MM.1S (cell line): ENCODE measurements around the gene STAMBPL1.

ENCODE experiments used
- DNase-seq: peaks from one replicate; pipeline ENCODE4 v3.0.0-alpha.2; 2015
- H2AFZ ChIP-seq: fragments of 300-600 bp; sonication (generic); 2 replicates; pipeline ENCODE4 v1.6.0; 2016; ENCODE audit warnings: antibody characterized with exemption, low read length
- H3F3A ChIP-seq: fragments of 300-600 bp; sonication (generic); 2 replicates; pipeline ENCODE4 v1.6.1; 2016; ENCODE audit warnings: mild to moderate bottlenecking, antibody characterized with exemption, low read length, moderate library complexity, mixed read lengths; ENCODE audit not compliant: insufficient read depth
- H3K27ac ChIP-seq: fragments of 300-600 bp; sonication (generic); 2 replicates; pipeline ENCODE4 v1.5.1; 2016; ENCODE audit warnings: mild to moderate bottlenecking, low read length
- H3K27me3 ChIP-seq: fragments of 300-600 bp; sonication (generic); replicated peaks from 2 replicates; pipeline ENCODE4 v1.6.0; 2016; ENCODE audit warnings: low read length; ENCODE audit not compliant: insufficient read depth
- H3K36me3 ChIP-seq: fragments of 300-600 bp; sonication (generic); replicated peaks from 2 replicates; pipeline ENCODE4 v1.6.1; 2016; ENCODE audit warnings: mild to moderate bottlenecking, low read length, mixed read lengths; ENCODE audit not compliant: insufficient read depth
- H3K4me1 ChIP-seq: fragments of 300-600 bp; sonication (generic); 2 replicates; pipeline ENCODE4 v1.6.1; 2016; ENCODE audit warnings: low read length, mixed read lengths
- H3K4me2 ChIP-seq: fragments of 300-600 bp; sonication (generic); 2 replicates; pipeline ENCODE4 v1.6.0; 2016; ENCODE audit warnings: low read depth, low read length
- H3K4me3 ChIP-seq: fragments of 300-600 bp; sonication (generic); 2 replicates; pipeline ENCODE4 v1.5.1; 2016; ENCODE audit warnings: low read length, mixed read lengths
- H3K79me2 ChIP-seq: fragments of 300-600 bp; sonication (generic); 2 replicates; pipeline ENCODE4 v1.6.1; 2016; ENCODE audit warnings: mixed run types, low read length, mixed read lengths
- H3K9ac ChIP-seq: fragments of 300-600 bp; sonication (generic); 2 replicates; pipeline ENCODE4 v1.6.1; 2016; ENCODE audit warnings: low read length, mixed read lengths
- H3K9me2 ChIP-seq: fragments of 300-600 bp; sonication (generic); replicated peaks from 2 replicates; pipeline ENCODE4 v1.6.1; 2016; ENCODE audit warnings: mild to moderate bottlenecking, low read length, mixed read lengths; ENCODE audit not compliant: insufficient read depth
- H3K9me3 ChIP-seq: fragments of 300-600 bp; sonication (generic); replicated peaks from 2 replicates; pipeline ENCODE4 v1.6.1; 2016; ENCODE audit warnings: mild to moderate bottlenecking, low read length, mixed read lengths; ENCODE audit not compliant: insufficient read depth
- H4K20me1 ChIP-seq: fragments of 300-600 bp; sonication (generic); 2 replicates; pipeline ENCODE4 v1.6.1; 2016; ENCODE audit warnings: mild to moderate bottlenecking, low read length, moderate library complexity, mixed read lengths; ENCODE audit not compliant: insufficient read depth
- CTCF ChIP-seq: fragments of 300-600 bp; sonication (generic); IDR thresholded peaks from 2 replicates; pipeline ENCODE4 v1.5.1; 2016; ENCODE audit warnings: antibody characterized with exemption, low read length, mixed read lengths
- EZH2 ChIP-seq: fragments of 300-600 bp; sonication (generic); optimal IDR thresholded peaks from 2 replicates; pipeline ENCODE3; 2017; ENCODE audit warnings: low read depth, mild to moderate bottlenecking, antibody characterized with exemption, low read length, mixed read lengths
- EZH2phosphoT487 ChIP-seq: fragments of 300-600 bp; sonication (generic); IDR thresholded peaks from 2 replicates; pipeline ENCODE4 v1.6.1; 2018; ENCODE audit warnings: antibody characterized with exemption, low read length

Gene STAMBPL1

GRCh38 chr10:88932539-88933256 is 52.7 kb downstream of the STAMBPL1 start:
- H3K36me3 ChIP-seq: no peaks in the 10 kb centered on the region
- peaks cover 6% of the 10 kb centered on the region; the same call in 1 of the 2 replicates for H3K4me1 ChIP-seq
- no peaks in the 10 kb centered on the region for H3K9me3 ChIP-seq
- no peak overlapping the region for H3K27ac ChIP-seq
- DNase-seq: peak; percentile 69
- H3K9me2 ChIP-seq: no peaks in the 10 kb centered on the region
- H3F3A ChIP-seq: no peaks in the 10 kb centered on the region
- H3K4me2 ChIP-seq: no peak overlapping the region
- H3K9ac ChIP-seq: no peak overlapping the region
- H2AFZ ChIP-seq: no peak overlapping the region
- H3K79me2 ChIP-seq: no peaks in the 10 kb centered on the region
- H4K20me1 ChIP-seq: no peaks in the 10 kb centered on the region
- TF ChIP-seq EZH2: no peak
- TF ChIP-seq CTCF: peak; percentile 87
- no peaks in the 10 kb centered on the region for H3K27me3 ChIP-seq
- no peak overlapping the region for H3K4me3 ChIP-seq

GRCh38 chr10:88933564-88933963 is 53.5 kb downstream of the STAMBPL1 start:
- Histone ChIP-seq H3K4me3 (no peak overlapping the region), H4K20me1 (no peaks in the 10 kb centered on the region), H3K9ac (no peak overlapping the region), H3F3A (no peaks in the 10 kb centered on the region), H3K27me3 (no peaks in the 10 kb centered on the region; the same call in 1 of the 2 replicates), H2AFZ (no peak overlapping the region), H3K27ac (no peak overlapping the region), H3K4me2 (no peak overlapping the region), H3K36me3 (no peaks in the 10 kb centered on the region), H3K9me3 (no peaks in the 10 kb centered on the region), H3K79me2 (no peaks in the 10 kb centered on the region), H3K4me1 (peaks cover 6% of the 10 kb centered on the region; the same call in 1 of the 2 replicates), H3K9me2 (no peaks in the 10 kb centered on the region)
- TF ChIP-seq EZH2 (no peak), CTCF (no peak), EZH2phosphoT487 (no peak)
- no peak for DNase-seq

GRCh38 chr10:88934900-88935672 is 55.0 kb downstream of the STAMBPL1 start:
- H3K9me3 ChIP-seq: no peaks in the 10 kb centered on the region
- H3K79me2 ChIP-seq: no peaks in the 10 kb centered on the region
- H4K20me1 ChIP-seq: no peaks in the 10 kb centered on the region
- peak overlapping the region; percentile 76 for H3K4me2 ChIP-seq
- H3K9me2 ChIP-seq: no peaks in the 10 kb centered on the region
- H3K4me3 ChIP-seq: peak overlapping the region; percentile 34
- peaks cover 6% of the 10 kb centered on the region; the same call in 1 of the 2 replicates for H3K4me1 ChIP-seq
- peaks cover 9% of the 10 kb centered on the region for H3K27me3 ChIP-seq
- H2AFZ ChIP-seq: peak overlapping the region; percentile 26
- peak; percentile 88 for DNase-seq
- no peaks in the 10 kb centered on the region for H3F3A ChIP-seq
- no peaks in the 10 kb centered on the region for H3K36me3 ChIP-seq
- H3K27ac ChIP-seq: no peak overlapping the region
- no peak overlapping the region for H3K9ac ChIP-seq
- TF ChIP-seq EZH2phosphoT487 (no peak), CTCF (peak; percentile 88)
